Stimulated activated CD4-positive, alpha-beta T cell treated with anti-CD3 and anti-CD28 coated beads, Interleukin-4, amount 100 ng/mL, for 24 hours (primary cell): ENCODE results near the gene RBBP5.
"Not testable (repeated sequence)": the region's sequence is repeated elsewhere in the genome, so short reads cannot be mapped to it uniquely, and the experiment has no call there.

ENCODE experiments used
- DNase-seq: peaks from one replicate; pipeline ENCODE4 v3.0.0-alpha.2; 2020

Gene RBBP5

DNA sequence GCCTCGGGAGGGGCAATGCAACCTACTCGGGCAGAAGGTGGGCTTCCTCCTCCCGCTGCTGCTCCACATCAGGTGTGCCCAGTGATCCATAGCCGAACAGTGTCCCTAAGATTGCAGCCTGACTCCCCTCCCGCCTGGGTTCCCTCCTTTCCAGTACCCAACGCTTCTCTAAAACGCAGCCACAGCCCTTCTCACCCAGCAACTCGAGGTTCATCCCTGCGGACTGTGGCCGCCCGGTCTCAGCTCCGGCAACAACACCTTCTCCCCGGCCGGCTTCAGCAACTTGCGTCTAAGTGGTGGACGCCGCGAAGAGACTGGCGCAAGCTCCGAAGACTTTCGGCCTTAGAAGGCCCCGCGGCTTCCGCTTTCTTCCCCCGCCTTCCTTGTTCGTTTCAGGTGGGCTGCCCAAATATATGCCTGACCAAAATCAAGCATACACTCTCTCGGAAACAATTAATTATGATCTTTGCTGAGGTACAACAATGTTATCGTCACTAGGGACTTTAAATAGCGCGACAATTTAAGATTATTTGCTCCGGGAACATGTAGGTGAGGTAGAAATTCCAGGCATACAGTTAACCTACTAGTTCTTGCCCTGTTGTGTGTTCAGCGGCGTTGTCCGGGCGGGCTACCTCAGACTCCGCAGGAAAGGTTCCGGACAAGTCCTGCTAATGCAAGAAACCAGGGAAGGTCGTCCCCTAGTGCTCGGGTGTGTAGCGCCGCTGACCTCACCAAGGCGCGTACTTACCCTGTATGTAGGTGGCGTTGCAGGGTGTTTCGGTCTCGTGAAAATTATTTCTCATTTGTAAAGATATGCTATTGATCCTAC, at the start of gene RBBP5:
RBBP5 (minus strand) TSS at position 319 of the 829 bp plus-strand sequence; CDS start at position 214, 105 bp downstream.
- peak; percentile 96 for DNase-seq

- no peak for DNase-seq
Observed at GRCh38 chr1:205171369-205171768, 49.6 kb upstream of the RBBP5 start.

GRCh38 chr1:205170532-205171269, 48.9 kb upstream of the RBBP5 start:
- no peak for DNase-seq

DNA sequence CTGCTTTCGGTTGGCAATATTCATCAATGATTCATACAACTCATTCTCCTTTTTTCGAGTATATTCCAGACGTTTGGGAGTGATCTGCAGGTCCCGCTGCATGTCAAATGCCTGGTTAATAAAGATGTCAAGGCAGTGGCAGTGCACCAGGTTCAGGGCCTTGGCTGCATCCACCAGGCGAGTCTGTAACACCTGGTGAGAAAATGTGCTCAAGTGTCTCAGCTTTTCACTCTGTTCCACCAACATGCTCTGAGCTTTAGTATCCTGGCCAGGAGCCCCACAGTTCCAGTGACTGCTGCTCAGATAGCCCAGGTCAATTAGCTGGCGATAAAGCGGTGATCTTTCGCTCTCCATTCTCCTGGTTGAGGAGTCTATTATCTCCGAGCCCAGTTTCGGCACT, 47.5 kb upstream of the RBBP5 start:
- DNase-seq = no peak

DNA sequence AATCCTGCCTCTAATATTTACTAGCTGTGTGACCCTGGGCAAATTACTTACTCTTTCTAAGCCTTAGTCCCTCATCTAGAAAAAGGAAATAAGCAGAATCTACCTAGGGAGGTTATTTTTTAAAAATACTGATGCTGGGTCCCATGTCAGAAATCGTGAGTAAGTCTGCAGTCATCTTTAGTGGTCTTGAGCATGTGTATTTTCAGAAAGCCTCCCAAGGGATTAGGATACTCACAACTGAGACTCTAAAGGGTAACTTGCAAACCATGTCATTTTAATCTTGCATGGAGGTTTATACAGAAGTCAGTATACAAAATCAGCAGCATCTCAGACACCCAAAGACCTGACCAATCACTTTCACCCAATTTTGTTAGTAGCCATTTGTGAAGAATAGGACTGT, 46.5 kb upstream of the RBBP5 start:
- no peak for DNase-seq

- no peak for DNase-seq
Observed at GRCh38 chr1:205162301-205162700, 40.5 kb upstream of the RBBP5 start.

DNA sequence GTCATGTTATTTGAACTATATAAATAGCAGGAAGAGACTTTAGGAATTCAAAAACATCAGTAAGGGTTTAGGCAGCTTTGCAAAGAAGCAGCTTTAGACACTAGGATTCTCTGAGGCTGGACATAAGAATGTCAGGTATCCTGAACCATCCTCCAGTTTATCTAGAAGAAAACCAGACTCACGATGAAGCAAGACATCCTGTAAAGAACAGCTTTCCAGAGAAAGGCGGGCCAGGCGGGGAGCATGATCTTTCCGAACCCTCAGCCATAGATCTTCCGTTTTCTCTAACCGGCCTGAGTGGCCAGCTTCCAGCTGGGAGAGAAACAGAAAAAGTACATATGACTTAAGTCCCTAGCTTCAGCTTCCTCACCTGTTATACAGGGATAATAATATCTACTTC, 39.3 kb upstream of the RBBP5 start:
- no peak for DNase-seq

- DNase-seq = no peak
Observed at GRCh38 chr1:205158048-205158616, 36.4 kb upstream of the RBBP5 start.

- not testable (repeated sequence) for DNase-seq
Observed at GRCh38 chr1:205155665-205156377, 34.0 kb upstream of the RBBP5 start.

DNA sequence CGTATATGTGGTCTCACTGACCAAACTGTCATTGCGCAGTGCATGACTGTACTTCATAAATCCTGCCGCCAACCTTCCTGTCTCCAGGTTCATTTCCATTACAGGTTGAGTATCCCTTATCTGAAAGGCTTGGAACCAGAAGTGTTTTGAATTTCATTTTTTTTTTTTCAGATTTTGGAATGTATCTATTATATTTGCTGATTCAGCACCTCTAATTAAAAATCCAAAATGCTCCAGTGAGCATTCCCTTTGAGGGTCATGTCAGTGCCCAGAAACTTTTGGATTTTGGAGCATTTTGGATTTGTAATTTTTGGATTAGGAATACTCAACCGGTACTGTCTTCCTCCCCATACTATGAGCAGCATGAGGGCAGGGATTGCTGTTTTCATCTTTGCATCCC, 30.7 kb upstream of the RBBP5 start:
- DNase-seq = no peak

DNA sequence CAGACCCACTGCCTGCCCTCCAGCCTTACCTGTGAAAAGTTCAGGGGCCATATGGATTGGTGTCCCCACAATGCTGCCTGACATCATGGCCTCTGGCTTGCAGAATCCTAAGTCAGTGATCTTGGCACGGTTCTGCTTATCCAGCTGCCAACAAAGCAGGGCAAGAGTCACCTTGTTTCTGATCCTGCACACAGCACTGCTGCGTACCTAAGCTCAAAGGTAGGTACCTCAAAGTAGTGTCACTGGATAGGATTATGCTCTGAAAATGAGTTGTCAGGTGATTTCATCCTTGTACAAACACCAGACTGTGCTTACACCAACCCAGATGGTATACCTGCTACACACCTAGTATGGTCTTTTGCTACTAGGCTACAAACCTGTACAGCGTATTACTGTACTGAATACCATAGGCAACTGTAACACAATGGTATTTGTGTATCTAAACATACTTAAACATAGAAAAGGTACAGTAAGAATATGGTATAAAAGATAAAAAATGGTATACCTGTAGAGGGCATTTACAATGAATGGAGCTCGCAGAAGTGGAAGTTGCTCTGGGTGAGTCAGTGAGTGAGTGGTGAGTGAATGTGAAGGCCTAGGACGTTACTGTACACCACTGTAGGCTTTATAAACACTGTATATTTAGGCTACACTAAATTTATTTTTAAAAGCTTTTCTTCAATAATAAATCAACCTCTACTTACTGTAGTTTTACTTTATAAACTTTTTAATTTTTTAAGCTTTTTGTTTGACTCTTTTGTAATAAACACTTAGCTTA, 29.1 kb upstream of the RBBP5 start:
- DNase-seq = no peak

GRCh38 chr1:205147191-205147835, 25.5 kb upstream of the RBBP5 start:
- DNase-seq = no peak

DNA sequence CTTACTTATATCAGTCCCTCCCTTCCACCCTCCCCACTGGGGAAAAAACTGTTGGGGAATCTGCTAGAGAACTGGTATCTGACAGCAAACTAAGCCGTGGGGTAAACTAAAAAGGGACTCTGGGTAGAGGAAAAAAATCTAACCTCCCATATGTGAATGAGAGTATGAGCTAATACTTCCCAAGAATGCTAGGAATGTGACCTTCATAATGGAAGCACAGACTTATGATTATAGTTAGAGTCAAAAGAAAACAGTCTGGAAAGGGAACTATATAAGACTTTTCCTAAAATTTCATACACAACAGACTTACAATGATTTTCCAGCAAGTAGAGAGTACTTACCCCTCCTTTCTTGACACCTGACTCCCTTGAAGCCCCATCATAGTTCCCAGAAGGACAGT, 23.0 kb upstream of the RBBP5 start:
- no peak for DNase-seq

- DNase-seq = no peak
Observed at GRCh38 chr1:205144046-205144720, 22.4 kb upstream of the RBBP5 start.

DNA sequence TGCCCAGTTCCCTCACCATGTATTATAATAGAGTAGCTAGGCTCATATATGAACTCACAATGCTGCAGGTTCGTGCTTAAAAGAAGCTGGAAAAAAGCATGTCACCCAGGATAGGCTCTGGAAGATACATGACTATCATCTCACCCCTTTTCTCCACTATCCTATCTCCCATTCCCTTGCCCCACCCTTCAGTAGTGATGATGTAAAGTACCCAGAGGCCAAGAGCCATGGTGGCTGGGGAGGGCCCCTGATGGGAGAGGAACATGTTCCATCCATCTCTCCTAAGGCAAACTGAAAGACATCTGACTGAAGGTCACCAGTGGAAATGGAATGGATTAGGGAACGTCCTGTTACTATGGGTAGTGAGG, 20.3 kb upstream of the RBBP5 start:
- DNase-seq = no peak

DNA sequence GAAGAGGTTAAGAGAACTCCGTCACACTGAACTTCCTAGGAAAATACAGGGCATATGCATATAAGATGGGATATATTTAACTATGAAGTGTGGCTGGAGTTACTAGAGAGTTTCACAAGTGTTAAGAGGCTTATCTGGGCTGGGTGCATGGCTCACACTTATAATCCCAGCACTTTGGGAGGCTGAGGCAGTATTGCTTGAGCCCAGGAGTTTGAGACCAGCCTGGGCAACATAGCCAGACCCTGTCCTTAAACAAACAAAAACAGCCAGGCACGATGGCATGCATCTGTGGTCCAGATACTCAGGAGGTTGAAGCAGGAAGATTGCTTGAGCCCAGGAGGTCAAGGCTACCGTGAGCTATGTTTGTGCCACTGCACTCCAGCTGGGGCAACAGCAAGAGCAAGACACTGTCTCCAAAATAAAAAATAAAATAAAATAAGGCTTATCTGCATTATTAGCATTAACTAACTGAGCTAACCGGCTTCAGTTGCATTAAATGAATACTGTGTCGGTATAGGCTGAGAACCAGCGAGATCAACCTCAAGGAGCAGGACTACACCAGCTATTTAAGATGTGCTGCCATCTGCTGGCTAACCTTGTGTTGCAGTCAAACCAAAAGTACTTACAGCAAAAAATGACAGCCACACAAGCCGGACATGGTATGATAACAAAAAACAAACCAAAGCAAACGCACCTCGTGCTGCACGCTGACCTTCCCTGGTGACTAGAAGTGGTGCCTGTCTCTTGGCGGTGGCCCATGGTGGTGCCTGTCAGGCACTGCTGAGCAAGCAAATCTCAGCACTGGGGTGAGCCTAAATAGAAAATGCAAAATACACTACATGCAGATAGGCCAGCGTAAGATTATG, 19.7 kb upstream of the RBBP5 start:
- peak; percentile 78 for DNase-seq

DNA sequence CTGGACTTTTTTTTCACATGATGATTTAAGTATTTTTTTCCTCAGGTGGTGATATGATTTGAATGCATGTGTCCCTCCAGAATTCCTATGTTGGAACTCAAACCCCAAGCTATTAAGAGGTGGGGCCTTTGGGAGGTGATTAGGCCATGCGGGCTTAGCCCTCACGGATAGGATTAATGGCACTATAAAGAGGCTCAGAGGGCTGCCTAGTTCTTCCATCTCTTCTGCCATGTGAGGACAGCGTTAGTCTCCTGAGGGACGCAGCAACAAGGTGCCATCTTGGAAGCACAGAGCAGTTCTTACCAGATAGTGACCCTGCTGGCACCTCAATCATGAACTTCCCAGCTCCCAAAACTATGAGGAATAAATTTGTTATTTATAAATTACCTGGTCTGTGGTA, 18.3 kb upstream of the RBBP5 start:
- no peak for DNase-seq

- DNase-seq = no peak
Observed at GRCh38 chr1:205137901-205138300, 16.1 kb upstream of the RBBP5 start.

GRCh38 chr1:205133287-205133686, 11.5 kb upstream of the RBBP5 start:
- DNase-seq = no peak

DNA sequence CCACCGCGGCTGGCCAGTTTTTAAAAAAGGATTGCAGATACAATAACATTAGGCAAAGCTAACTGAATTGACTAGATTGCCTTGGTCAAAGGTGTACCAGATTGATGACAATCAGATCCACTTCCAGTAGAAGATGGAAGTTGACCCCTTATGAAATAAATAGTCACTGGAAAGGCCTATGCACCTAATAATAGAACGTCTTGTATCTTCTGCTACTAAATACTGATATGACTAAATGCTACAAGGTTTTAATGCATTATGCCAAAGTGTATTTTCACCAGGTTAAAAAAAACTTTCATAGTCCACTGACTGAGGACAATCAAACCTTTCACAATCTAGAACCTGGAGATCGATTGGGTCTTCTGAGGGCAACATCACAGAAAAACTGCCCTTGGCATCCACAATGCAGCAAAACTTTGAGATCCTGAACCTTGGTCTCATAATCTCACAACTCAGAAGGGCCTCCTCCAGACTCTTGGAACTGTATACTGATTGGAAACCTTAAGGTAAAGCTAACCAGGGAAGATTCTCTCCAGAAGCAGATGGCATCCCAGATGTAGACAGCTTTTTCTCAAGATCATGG, 7.8 kb upstream of the RBBP5 start:
- DNase-seq = no peak
